NCI-H146 treated with DMSO at 0.1 percent for 48 hours (cell line): ENCODE results near the gene ZNF529.
"Not testable (repeated sequence)": the region's sequence is repeated elsewhere in the genome, so short reads cannot be mapped to it uniquely, and the experiment has no call there.

Experiments
- DNase-seq: peaks from one replicate; lab custom pipeline; 2025; ENCODE audit not compliant: unreplicated experiment; lab: John Stamatoyannopoulos, UW

Gene ZNF529

GRCh38 chr19:36573020-36573894 is at the start of gene ZNF529:
Gene ZNF529 (minus strand): TSS chr19:36573292. CDS start chr19:36572346, 946 bp downstream.
- DNase-seq: peak; percentile 84

- no peak for DNase-seq
Observed at GRCh38 chr19:36605877-36606478, 32.9 kb upstream of the ZNF529 start.

- DNase-seq: no peak
Observed at GRCh38 chr19:36605101-36605876, 32.2 kb upstream of the ZNF529 start, which contains the start of gene ZNF382. Gene ZNF382 (plus strand): TSS chr19:36605313. CDS start chr19:36609915, 4,602 bp downstream.

- no peak for DNase-seq
Observed at GRCh38 chr19:36604656-36605100, 31.6 kb upstream of the ZNF529 start.

GRCh38 chr19:36602681-36603080 is 29.6 kb upstream of the ZNF529 start:
- not testable (repeated sequence) for DNase-seq

GRCh38 chr19:36579255-36579654 is 6.2 kb upstream of the ZNF529 start:
- no peak for DNase-seq

- no peak for DNase-seq
Observed at GRCh38 chr19:36577271-36577996, 4.3 kb upstream of the ZNF529 start.

GRCh38 chr19:36574741-36575140 is 1.6 kb upstream of the ZNF529 start:
- no peak for DNase-seq

- DNase-seq: no peak
Observed at GRCh38 chr19:36573895-36574720, 1.0 kb upstream of the ZNF529 start.

- no peak for DNase-seq
Observed at GRCh38 chr19:36572593-36573019, 486 bp downstream of the ZNF529 start.

- no peak for DNase-seq
Observed at GRCh38 chr19:36564391-36564790, 8.7 kb downstream of the ZNF529 start.

GRCh38 chr19:36547001-36547732 is 25.9 kb downstream of the ZNF529 start:
- no peak for DNase-seq

GRCh38 chr19:36528921-36529518 is 44.1 kb downstream of the ZNF529 start:
- DNase-seq: no peak

- peak; percentile 90 for DNase-seq
Observed at GRCh38 chr19:36528194-36528920, 44.7 kb downstream of the ZNF529 start, which contains the start of gene ZNF260. Gene ZNF260 (minus strand): TSS chr19:36528271. CDS start chr19:36515238, 13,033 bp downstream.

GRCh38 chr19:36527873-36528193 is 45.3 kb downstream of the ZNF529 start:
- DNase-seq: no peak

GRCh38 chr19:36527341-36527740 is 45.8 kb downstream of the ZNF529 start:
- DNase-seq: no peak

GRCh38 chr19:36526581-36526980 is 46.5 kb downstream of the ZNF529 start:
- DNase-seq: no peak

GRCh38 chr19:36524617-36525016 is 48.5 kb downstream of the ZNF529 start:
- no peak for DNase-seq
